HG03432 (cell line): Measurements from ENCODE around the gene CSK.
"Not testable (repeated sequence)": the region's sequence is repeated elsewhere in the genome, so short reads cannot be mapped to it uniquely, and the experiment has no call there.

Experiments
- ATAC-seq: cut with Tn5 transposase; IDR thresholded peaks from one replicate; pipeline ENCODE4 v1.9.1; 2021; ENCODE audit warnings: mild to moderate bottlenecking, moderate library complexity; ENCODE audit not compliant: unreplicated experiment

The CSK gene

DNA sequence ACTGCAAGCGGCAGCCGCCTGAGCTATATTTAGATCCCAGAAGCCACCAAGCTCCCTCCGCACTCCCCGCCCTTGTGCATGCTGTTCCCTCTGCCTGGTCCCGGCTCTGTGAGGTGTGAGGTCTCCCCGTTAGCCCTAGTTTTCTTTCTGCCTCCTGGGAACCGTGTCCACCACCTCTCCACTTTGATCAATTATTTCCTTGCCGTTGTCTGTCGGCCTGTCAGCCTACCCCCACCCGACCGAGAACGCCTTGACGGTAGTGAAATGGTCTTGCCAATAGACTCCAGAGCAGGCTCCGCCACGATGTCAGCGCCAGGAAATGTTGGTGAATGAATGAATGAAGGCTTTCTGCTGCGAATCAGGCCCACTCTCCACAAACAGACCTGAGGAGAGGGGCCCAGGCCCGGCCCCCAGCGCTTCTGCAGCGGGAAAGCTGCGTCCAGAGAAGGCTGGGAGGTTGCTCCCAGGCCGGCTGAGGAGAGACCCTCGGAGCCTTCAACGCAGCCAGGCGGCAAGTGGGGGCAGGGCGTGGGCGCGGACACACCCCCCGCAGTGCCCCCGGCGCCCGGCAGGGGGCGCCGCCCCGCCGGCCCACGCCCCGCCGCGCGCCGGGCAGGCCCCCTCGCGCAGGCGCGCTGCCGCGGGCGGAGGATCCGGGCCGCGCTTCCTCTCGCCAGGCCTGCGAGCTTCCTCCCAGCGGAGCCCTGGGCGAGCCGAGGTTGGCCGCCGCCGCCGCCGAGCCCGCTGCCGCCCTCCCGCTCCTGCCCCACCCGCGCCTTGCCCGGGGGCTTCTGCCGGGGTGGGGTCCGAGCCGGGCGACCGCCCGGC, at the start of gene CSK:
CSK (plus strand) TSS at position 650 of the 828 bp plus-strand sequence. CDS start 16,218 bp downstream, outside the sequence.
- ATAC-seq, result peak; percentile 40

DNA sequence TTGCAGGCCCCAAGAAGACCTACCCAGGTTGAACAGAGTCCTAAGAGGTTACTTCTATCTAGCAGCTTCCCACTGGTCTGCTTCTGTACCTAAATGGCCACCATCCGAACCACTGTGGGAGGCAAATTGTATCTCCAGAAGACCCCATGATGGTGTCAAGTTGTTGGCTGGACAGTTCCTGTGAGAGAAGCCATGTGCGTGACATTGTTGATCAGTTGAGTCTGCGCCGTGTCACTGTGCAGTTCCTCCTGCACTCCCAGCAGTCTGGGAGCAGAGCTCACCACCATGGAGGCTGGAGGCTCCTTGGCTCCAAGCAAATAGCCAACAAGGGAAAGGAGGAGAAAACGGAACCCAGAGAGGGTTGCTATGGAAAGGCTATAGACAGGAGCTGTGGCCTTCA, 49.0 kb upstream of the CSK start:
- no peak for ATAC-seq

DNA sequence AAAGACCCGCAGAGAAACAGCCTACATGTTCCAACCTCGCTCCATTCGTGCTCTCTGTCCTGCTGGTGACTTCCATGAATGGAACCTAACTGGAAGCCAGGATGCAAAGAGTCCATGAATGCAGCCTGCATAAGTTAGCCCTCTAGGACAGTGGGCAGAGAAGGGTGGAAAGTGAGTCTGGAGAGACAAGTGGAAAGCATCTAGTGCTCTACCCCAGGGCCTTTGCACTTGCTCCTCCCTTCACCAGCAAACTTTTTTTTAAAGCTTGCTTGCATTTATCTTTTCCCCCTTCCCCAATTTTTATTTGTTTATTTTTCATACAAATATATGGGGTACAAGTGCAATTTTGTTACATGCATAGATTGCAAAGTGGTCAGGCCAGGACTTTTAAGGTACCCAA, 48.6 kb upstream of the CSK start:
- ATAC-seq, result no peak

DNA sequence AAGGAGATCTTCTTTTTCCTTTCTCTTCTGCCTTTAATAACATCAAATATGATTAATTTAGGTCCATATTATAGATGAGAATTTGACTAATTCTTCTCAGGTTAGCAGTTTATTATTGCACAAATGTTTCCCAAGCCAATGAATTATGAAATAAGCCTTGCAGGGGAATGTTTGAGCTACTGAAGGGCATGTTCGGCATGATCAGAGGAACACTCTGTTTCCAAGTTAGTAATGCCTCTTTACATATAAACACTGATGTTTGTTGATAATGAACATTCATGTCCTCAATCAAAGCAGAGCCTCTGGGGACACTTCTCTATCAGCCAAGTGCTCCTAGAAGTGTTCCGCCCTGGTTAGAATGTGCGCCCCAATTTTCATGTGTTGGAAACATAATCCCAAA, 46.6 kb upstream of the CSK start:
- ATAC-seq, result no peak

DNA sequence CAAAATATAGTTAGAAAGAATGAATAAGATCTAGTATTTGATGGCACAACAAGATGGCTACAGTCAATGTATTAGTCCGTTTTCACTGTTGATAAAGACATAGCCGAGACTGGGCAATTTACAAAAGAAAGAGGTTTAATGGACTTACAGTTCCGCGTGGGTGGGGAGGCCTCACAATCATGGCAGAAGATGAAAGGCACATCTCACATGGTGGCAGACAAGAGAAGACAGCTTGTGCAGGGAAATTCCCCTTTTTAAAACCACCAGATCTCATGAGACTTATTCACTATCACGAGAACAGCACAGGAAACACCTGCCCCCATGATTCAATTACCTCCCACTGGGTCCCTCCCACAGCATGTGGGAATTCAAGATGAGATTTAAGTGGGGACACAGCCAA, 43.6 kb upstream of the CSK start:
- ATAC-seq, result not testable (repeated sequence)

DNA sequence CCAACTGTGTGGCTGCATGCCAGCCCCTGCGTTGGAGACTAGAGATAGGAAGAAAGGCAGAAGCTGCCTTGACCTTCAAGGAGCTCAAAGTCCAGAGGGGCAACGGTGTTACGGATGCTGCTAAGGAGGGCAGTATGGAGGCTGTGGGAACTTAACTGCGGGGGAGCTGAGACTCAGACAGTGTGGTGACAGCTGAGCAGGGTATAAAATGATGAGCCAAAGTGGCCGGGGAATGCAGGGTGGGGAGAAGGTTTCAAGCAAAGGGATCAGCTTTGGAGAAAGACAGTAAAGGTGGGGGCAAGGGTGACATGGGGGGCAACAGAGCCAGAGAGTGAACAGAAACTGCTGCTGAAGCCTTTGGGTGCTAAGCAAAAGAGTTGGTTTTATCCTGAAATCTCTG, 39.5 kb upstream of the CSK start:
- no peak for ATAC-seq

DNA sequence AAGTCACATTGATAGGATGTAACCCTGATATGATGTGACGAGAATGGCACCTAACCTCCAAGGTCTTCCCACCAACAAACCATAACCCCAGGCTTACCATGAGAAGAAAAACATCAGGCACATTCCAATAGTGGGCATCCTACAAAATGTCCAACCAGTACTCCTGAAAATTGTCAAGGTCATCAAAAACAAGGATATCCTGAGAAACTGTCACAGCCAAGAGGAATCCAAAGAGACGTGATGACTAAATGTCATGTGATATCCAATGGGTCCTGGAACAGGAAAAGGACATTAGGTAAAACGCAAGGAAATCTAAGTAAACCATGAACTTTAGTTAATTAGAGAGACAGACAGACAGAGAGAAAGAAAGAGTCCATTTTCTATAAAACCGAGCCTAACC, 35.5 kb upstream of the CSK start:
- ATAC-seq, result no peak

DNA sequence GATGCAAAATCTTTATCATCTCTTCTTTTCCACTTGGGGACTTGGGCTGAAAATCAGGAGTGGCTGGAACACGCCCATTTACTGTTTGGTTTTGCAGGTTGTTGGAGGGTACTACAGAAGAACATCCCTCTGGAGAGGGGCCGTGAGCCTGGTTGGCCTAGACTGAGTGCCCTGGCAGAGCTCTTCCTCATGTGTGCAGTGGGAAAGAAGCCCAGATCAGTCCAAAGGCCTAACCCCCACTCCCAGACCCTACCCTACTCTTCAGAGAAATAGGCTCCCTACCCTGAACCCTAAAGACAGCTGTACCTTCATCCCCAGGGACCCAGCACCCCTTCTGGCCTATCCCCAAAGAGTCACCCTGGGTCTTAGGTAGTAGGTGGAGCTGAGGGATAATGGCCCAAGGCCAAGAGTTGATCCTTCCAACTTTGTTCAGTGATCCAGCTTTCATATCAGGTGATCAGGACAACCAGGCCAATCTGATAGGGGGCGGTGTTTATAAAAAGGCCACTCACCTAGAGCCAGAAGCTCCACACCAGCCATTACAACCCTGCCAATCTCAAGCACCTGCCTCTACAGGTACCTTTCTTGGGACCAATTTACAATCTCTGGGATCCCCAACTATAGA, 33.4 kb upstream of the CSK start, which contains the start of gene CYP1A2:
CYP1A2 (plus strand) TSS at position 524 of the 625 bp plus-strand sequence. CDS start 894 bp downstream, outside the sequence.
- no peak for ATAC-seq

DNA sequence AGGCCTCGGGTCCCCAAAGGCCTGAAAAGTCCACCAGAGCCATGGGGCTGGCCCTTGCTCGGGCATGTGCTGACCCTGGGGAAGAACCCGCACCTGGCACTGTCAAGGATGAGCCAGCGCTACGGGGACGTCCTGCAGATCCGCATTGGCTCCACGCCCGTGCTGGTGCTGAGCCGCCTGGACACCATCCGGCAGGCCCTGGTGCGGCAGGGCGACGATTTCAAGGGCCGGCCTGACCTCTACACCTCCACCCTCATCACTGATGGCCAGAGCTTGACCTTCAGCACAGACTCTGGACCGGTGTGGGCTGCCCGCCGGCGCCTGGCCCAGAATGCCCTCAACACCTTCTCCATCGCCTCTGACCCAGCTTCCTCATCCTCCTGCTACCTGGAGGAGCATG, 32.0 kb upstream of the CSK start:
- no peak for ATAC-seq

DNA sequence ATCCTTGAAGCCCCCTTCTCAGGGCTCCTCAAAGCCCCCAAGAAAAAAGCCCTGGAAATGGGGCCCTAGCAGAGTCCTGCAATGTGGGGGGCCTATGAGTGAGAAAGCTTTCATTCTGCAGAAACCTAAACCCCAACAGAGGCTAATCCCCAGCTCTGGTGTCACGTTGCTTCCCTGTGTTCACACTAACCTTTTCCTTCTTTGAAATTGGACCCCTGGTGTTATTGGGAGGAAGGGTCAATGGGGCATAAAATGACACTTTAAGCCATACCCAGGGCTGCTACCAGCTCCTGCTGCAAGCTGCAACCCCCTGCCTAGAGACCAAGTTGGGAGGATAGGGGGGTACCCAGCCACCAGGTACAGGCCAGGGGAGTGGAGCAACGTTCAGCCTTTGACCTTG, 31.1 kb upstream of the CSK start:
- ATAC-seq, result no peak

DNA sequence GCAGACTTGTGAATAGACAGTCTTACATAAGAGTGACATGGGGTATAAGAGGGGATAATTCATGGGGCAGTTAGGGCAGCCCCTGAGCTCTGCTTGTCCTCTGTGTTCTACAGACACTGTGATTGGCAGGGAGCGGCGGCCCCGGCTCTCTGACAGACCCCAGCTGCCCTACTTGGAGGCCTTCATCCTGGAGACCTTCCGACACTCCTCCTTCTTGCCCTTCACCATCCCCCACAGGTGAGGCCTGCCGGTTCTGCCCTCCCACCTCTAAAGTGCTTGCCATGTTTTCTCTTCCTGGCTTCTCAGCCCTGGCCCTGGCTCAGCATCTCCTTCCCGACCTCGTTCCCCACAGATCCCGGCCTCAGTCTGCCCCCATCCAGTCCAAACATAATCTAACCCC, 29.9 kb upstream of the CSK start:
- ATAC-seq, result no peak

DNA sequence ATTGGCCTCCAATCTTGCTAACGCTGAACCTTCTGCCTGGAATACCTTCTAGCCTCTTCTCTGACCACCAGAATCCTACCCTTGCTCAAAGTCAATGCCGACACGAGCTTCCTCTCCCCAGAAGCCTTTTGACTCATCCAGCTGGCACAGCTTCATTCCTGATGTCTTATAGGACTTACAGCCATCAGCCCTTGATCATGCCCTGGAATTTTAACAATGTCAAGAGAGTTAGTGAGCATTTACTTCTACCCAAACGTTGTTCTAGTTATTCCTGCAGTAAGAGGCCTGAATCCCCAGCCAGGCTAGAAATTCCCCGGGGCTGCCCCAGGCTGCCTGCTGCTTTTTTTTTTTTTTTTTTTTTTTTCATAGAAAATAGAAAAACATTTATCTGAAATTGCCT, 29.3 kb upstream of the CSK start:
- ATAC-seq, result no peak

DNA sequence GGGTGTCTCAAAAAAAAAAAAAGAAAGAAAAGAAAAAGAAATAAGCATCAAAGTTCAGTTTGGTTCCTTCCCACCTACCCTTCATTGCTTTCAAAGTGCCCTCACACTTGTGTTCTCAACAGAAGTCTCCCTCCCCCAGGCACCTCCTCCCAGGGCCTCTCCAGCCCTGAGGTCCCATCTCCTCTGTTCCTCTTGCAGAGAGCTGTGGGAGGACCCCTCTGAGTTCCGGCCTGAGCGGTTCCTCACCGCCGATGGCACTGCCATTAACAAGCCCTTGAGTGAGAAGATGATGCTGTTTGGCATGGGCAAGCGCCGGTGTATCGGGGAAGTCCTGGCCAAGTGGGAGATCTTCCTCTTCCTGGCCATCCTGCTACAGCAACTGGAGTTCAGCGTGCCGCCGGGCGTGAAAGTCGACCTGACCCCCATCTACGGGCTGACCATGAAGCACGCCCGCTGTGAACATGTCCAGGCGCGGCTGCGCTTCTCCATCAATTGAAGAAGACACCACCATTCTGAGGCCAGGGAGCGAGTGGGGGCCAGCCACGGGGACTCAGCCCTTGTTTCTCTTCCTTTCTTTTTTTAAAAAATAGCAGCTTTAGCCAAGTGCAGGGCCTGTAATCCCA, 27.2 kb upstream of the CSK start:
- no peak for ATAC-seq

DNA sequence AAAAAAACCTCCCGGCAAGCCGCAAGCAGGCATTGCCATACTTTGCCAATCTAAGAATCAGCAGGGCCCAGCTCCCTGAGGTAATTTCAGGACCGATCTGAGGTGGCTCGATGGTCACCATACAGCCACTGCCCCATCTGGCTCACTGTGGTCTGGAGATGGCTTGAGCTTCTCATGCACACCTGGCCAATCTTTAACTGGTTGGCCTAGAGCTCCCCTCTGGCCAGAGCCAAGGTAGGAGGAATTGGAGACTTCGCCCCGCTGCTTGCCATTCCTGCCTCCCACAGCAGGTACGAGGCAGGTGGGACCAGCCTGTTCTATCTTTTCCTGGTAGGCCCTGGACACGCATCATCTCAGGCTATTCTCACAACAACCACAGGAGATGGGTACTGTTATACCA, 23.1 kb upstream of the CSK start:
- no peak for ATAC-seq

DNA sequence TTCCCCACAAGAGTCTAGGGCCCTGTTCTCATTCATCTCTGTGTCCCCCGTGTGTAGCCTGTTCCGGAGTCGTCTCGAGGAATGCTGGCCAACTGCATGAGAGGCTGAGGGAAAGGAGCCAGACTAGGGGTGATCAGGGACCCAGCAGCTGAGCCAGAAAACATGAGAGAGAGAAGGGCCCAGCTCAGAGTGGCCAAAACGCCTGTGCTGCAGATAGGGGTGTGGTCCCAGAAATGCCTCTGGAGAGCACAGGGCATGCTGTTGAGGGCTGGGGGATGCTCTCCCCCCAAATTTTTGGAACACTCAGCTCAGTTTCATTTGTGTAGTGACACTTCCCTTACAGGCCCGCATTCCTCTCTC, 19.1 kb upstream of the CSK start:
- ATAC-seq, result no peak

DNA sequence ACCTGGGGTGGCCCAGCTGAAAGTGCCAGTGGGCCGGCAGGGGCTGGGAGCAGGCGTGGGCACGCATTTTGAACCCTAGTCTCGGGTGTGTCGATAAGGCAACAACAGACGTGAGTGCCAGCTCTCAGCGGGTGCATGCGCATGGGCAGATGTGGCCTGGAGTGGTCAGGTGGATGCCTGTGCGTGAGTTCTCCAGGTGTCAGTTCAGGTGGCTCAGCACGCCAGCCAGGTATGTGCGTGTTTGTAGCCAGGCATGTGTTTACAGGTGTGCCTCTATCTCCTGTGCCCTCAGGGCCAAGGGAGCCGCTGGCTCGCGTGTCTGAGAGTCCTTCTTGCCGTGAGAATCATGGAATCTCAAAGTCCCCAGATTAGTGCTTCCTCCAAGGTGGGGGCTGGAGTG, 18.5 kb upstream of the CSK start:
- ATAC-seq, result no peak

DNA sequence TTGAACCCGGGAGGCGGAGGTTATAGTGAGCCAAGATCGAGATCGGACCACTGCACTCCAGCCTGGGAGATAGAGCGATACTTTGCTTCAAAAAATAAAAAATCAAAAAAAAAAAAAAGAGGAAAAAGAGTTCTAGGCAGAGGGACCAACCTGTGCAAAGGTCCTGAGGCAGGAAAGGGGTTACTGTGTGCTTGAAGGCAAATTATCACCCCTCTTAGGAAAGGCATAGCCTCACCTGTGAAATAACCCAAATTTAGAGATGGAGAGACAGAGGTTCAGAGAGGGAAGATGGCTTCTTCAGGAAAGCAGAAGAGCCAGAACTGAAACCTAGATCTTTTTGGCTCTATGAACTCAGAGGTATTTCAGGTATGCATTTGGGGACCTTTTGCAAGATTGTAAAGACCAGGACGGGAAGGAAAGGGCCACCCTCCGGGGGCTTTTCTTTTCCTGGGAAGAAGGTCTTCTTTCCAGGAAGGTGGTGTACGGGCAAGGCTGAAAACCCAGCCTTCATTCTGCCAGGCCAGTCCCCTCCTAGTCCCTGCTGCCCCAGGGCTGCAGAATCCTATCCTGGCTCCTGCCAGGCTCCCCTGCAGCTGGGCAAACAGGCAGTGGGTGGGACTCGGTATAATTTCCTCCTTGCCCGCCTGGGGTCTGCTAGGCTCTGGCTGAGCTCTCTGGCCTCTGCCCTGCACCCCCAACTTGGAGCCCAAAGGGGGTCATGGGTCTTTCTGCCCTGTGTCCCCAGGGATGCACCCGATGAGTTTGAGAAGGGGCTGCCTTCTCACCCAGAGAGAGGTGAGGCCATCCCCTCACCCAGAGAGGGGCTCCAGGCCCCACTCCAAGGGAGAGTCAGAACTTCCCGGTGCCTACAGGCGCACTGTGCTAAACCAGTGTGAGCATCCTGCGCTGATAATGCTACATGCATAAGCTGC, 14.4 kb upstream of the CSK start:
- no peak for ATAC-seq

DNA sequence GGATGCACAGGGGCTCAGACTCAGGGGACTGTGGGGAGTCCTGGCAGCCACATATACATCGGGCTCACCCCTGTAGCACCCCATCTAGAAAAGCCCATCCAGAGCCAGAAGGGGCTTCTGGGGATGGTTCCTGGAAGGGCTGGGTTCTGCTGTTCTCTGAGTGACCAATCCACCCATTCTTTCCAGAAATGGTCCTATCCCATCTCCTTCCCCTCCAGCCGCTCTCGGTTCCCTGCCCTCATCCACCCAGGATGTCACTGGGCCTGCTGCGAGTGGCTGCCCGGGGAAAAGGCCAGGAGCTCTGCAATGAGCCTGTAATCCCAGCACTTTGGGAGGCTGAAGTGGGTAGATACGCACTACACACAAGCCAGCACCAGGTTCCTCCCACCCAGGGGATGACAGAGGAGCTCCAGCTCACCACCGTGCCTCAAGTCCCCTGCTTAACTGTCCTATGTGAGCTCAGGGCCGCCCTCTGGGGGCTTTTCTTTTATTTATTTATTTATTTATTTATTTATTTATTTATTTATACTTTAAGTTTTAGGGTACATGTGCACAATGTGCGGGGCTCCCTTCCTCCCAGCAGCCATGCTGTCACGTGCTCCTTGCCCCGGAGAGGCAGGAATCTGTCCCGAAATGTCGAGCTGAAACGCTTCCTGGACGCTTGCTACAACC, 13.6 kb upstream of the CSK start:
- no peak for ATAC-seq

DNA sequence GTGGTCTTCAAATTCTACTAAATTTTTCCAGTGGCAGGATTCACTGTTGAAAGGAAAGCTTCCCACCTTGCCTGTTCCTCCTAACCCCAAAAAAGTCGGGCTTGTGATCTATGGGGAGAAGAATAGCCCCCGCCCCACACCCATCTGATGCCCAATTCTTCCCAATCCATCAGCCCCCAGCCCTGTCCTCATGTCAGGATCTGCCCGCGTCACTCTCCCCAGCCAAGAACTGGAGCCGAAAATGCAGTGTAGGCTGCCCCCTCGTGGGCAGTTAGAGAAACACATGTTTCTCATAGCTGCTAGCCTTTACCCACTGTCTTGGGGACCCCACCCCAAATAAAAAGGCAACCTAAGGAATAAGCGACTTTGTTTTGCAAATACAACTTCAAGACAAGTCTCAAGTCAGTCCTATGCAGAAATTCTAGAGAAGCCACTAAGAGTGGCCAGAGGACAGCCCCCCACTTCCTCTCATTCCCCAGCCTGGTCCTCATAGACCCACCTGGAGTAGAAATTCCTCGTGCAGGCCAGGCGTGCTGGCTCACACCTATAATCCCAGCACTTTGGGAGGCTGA, 13.0 kb upstream of the CSK start:
- no peak for ATAC-seq

DNA sequence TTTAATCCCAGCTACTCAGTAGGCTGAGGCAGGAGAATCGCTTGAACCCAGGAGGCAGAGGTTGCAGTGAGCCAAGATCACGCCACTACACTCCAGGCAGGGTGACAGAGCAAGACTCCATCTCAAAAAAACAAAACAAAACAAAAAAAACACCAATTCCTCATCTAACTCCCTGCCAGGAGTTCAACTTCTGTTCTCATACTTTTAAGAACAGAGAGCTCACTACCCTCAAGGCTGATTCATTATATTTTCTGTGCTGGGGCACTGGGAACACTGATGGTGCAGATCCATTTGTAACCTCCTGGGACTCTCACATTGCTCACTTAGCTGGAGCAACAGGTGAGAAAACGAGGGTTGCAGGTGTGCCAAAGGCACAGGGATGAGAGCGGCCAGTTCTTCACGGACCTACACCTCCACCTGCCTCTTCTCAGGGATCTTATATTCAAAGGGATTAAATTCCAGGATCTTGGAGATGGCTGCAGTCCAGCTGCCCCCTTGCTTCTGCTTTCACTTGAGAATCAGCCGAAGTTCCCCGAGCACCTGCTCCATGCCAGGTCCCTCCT, 12.3 kb upstream of the CSK start:
- ATAC-seq, result no peak
